ENCODE data around the gene CCDC198. TPM values are rescaled to one million over a fixed set of nuclear protein-coding genes. Genes with fewer than 3 reads are reported as not detected.

The CCDC198 gene
- polyA plus RNA-seq, 5 donors: 32.6 to 78.3 (median 48.7) TPM

DNA sequence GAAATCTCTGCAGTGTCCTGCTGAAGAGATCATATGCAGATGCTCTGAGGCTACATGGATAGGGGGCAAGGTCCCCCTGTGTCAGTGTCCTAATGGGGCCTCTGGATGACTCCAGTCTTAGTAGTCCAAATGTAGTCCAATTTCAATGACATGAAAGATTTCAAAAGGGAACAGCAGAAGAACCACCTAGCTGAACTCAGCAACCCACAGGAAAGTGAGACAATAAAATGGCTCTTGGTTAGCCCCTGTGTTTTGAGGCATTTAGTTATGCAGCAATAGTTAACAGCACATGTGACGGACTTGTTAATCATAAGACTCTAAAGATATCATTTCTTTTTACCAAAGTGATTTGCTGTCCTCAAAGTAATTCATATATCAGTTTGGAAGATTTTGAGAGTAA is 22.7 kb downstream of the CCDC198 start:
- DNase-seq: no peak

DNA sequence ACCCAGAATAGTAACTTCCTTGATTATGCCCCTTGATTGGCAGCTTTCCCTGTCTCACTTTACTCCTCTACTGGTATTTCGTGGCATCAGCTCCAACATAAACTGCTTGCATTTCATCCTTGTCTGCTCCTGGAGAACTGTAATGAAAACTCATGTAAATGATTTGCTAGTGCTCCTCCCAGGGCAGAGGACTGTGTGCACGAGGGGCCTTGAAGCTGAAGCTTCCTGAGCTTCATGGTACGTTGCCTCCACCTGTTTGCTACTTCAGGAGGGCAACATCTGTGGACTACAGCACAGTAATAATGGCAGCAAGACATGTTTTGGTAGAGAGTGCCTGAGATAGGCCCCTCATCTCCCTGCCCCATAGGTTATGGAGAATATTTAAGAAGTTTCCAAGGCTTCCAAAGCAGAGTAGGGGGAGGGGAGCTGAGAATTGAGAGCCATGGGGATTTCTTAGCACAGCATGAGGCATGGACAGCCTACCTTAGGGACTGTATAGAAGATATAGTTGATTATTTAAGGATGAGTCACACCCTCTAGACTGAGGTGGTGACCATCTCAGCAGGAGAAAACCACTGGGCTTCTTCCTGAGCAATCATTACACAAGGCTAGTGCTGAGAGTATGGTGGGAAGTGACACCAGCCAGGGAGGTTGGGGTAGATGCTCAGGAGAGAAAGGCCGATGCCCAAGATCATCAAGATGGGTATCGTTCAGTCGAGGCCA is 29.5 kb downstream of the CCDC198 start:
- DNase-seq: no peak

DNA sequence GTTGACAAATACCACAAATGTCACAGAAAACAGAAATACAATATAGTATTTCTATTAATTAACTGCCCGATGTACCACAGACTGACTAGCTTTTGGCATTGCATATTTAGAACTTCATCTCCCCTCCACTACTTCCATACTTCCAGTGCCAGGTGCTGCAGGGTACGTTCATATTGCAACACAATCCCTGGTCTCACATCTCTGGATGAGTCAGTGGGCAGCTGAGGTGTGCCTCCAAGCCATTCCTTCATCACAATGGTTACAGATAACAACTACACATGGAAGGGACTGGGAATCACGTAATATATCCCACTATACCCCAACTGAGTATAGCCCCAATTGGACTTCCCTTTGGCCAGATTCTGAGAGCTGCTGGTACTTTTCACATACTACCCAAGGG is 31.1 kb downstream of the CCDC198 start:
- no peak for DNase-seq

DNA sequence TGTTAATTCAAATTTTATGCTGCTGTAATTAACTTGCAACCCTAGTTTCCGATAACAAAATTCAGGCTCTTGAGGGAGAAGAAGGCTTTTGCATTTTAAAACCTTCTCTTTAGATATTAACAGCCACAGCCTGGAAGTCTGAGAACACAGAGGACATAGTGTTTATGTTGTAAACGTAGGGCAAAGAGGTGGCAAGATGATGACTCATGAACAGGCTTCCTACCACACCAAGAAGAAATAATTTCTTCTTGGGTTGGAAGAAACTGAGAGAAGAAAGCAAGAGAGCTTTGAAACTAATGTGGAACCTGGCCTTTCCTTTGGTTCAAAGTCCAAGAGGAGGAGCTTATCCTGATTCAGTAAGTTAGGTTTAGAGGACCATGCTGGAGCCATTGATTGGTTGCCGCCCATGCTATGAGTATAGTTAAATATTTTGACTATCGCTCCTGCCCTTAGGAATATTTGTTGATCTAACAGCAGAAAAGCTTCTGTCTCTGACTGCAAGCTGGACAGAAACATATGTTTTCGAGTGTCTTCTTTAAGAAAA is 31.8 kb downstream of the CCDC198 start:
- DNase-seq: no peak

DNA sequence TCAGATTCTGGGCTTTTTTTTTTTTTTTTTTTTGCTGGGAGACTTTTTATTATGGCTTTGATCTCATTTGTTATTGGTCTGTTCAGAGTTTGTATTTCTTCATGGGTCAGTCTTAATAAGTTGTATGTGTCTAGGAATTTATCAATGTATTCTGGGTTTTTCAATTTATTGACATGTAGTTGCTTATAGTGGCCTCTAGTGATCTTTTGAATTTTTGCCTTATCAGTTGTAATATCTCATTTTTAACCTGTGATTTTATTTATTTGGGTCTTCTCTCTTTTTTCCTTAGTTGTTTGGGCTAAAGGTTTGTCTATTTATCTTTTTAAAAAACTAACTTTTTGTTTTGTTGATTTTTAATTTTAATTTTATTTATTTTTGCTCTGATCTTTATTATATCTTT is 57.7 kb downstream of the CCDC198 start:
- no peak for DNase-seq

DNA sequence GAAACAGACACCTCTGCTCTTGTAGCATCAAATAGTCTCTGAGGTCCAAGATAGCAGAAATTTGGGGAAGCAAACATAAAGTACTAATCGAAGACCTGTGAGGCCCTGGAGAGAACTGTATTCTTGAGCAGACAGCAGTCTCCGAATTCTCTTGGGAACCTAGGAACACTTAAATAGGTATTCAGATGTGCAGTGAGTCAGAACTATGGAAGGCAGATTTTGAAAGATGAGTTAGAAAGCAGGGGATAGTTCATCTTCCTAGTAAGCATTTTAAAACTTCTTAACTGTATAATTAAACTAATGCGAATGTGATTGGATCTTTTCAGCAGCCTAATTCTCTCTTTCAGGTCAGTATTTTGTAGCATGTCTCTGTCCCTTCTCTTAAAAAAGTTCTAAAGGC is 72.7 kb downstream of the CCDC198 start:
- DNase-seq: no peak

DNA sequence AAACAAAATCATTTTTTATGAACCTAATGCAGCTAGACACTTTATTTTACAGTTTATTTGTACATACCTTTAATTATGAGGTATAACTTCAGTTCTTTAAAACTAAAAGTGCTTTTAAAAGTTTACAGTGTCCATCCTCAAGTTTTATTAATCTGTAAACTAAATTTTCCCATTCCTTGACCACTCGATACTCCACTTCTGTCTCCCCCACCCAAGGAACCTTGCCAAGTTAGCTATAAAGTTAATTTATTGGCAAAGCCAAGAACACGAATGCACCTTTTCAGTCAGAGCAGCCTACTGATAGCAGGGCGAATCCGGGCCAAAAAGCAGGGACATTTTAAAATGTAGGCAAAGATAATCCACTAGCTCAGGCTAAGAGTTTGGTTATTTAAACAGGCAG is 73.6 kb downstream of the CCDC198 start:
- no peak for DNase-seq

Other genes with a start within 250 kb of the CCDC198 start
- 100 to 1,000 TPM in 1 of 5 donors, 10 to 100 TPM in 4; 50.1 to 102 (median 76.5) TPM for gene EXOC5, start 225.0 kb downstream of the CCDC198 start, polyA plus RNA-seq (ENCODE audit: insufficient read depth in 1 of 5, insufficient read length in 5 of 5, low replicate concordance in 1 of 5)
- gene AP5M1, start 224.9 kb downstream of the CCDC198 start, polyA plus RNA-seq (ENCODE audit: insufficient read depth in 1 of 5, insufficient read length in 5 of 5, low replicate concordance in 1 of 5): 10 to 100 TPM; 32.0 to 62.4 (median 47.5) TPM
- 10 to 100 TPM; 17.6 to 29.7 (median 23.8) TPM for gene NAA30, start 103.3 kb downstream of the CCDC198 start, polyA plus RNA-seq (ENCODE audit: insufficient read depth in 1 of 5, insufficient read length in 5 of 5, low replicate concordance in 1 of 5)